Neuronal stem cell (in vitro differentiated cells): Measurements from ENCODE around the gene DUOXA1.

Source experiments
- DNase-seq: peaks from one replicate; pipeline ENCODE4 v3.0.0-alpha.2; 2013; ENCODE audit warnings: low spot score
- H2AFZ ChIP-seq: one replicate; pipeline ENCODE4 v1.6.1; 2013; ENCODE audit warnings: mild to moderate bottlenecking, low read length, inconsistent platforms
- H2AK5ac ChIP-seq: 2 replicates; pipeline ENCODE4 v1.6.1; 2013; ENCODE audit warnings: low read depth, mild to moderate bottlenecking, inconsistent platforms, low read length, moderate library complexity, mixed read lengths
- H2BK120ac ChIP-seq: 2 replicates; pipeline ENCODE4 v1.6.1; 2013; ENCODE audit warnings: low read depth, mild to moderate bottlenecking, inconsistent platforms, low read length, moderate library complexity, mixed read lengths
- H2BK12ac ChIP-seq: one replicate; pipeline ENCODE4 v1.6.1; 2013; ENCODE audit warnings: low read length, inconsistent platforms
- H2BK15ac ChIP-seq: 2 replicates; pipeline ENCODE4 v1.6.1; 2013; ENCODE audit warnings: mild to moderate bottlenecking, low read length, inconsistent platforms, mixed read lengths
- H2BK5ac ChIP-seq: one replicate; pipeline ENCODE4 v1.6.1; 2013; ENCODE audit warnings: inconsistent platforms, mild to moderate bottlenecking, low read length, moderate library complexity
- H3K14ac ChIP-seq: one replicate; pipeline ENCODE4 v1.6.1; 2013; ENCODE audit warnings: low read length, inconsistent platforms
- H3K18ac ChIP-seq: 2 replicates; pipeline ENCODE4 v1.6.1; 2013; ENCODE audit warnings: low read length, inconsistent platforms
- H3K23ac ChIP-seq: 2 replicates; pipeline ENCODE4 v1.6.1; 2013; ENCODE audit warnings: low read depth, mild to moderate bottlenecking, mixed read lengths, low read length, inconsistent platforms; ENCODE audit not compliant: poor library complexity
- H3K27ac ChIP-seq: replicated peaks from 3 replicates; pipeline ENCODE4 v1.5.1; 2013; ENCODE audit warnings: low read length, inconsistent platforms
- H3K27me3 ChIP-seq, 3 experiments: 2 replicates each; pipeline ENCODE4 v1.6.1; 2013; ENCODE audit warnings: low read length in 3 of 3, mild to moderate bottlenecking in 2 of 3, inconsistent platforms in 1 of 3, low read depth in 1 of 3, mixed read lengths in 1 of 3, moderate library complexity in 1 of 3; ENCODE audit not compliant: control insufficient read depth in 3 of 3, insufficient read depth in 3 of 3
- H3K36me3 ChIP-seq, 2 donors: replicated peaks in 1 of 2; 2 replicates each; pipeline ENCODE4 v1.6.1; 2013; ENCODE audit warnings: low read length in 2 of 2; ENCODE audit not compliant: control insufficient read depth in 2 of 2, insufficient read depth in 2 of 2
- H3K4ac ChIP-seq: 2 replicates; pipeline ENCODE4 v1.6.1; 2013; ENCODE audit warnings: inconsistent platforms, mild to moderate bottlenecking, low read length, moderate library complexity
- H3K4me1 ChIP-seq, 2 donors: 1 replicate in 1 of 2; 2 replicates in 1 of 2; pipeline ENCODE4 v1.6.1; 2013; ENCODE audit warnings: low read length in 2 of 2, low read depth in 1 of 2; ENCODE audit not compliant: control insufficient read depth in 2 of 2, insufficient read depth in 1 of 2
- H3K4me2 ChIP-seq: one replicate; pipeline ENCODE4 v1.6.1; 2013; ENCODE audit warnings: mild to moderate bottlenecking, low read length, inconsistent platforms; ENCODE audit not compliant: insufficient read depth, poor library complexity, severe bottlenecking
- H3K4me3 ChIP-seq, 2 donors: 2 replicates each; pipeline ENCODE4 v1.5.1; 2013; ENCODE audit warnings: low read length in 2 of 2, mild to moderate bottlenecking in 2 of 2, inconsistent platforms in 1 of 2, moderate library complexity in 1 of 2
- H3K79me1 ChIP-seq: one replicate; pipeline ENCODE4 v1.6.1; 2013; ENCODE audit warnings: low read depth, mild to moderate bottlenecking, inconsistent platforms, low read length, moderate library complexity
- H3K9ac ChIP-seq: one replicate; pipeline ENCODE4 v1.6.1; 2013; ENCODE audit warnings: mild to moderate bottlenecking, low read depth, low read length, inconsistent platforms; ENCODE audit not compliant: poor library complexity
- H3K9me3 ChIP-seq, 2 donors: replicated peaks in 1 of 2; 2 replicates each; pipeline versions ENCODE3 to v1.6.1; 2013; ENCODE audit warnings: low read length in 2 of 2, mild to moderate bottlenecking in 2 of 2, inconsistent platforms in 1 of 2, low read depth in 1 of 2, mixed read lengths in 1 of 2, moderate library complexity in 1 of 2; ENCODE audit not compliant: control insufficient read depth in 2 of 2, insufficient read depth in 1 of 2
- H4K8ac ChIP-seq: one replicate; pipeline ENCODE4 v1.6.1; 2013; ENCODE audit warnings: low read depth, mild to moderate bottlenecking, inconsistent platforms, low read length, moderate library complexity
- H4K91ac ChIP-seq: one replicate; pipeline ENCODE4 v1.6.1; 2013; ENCODE audit warnings: low read length, low read depth, mild to moderate bottlenecking, inconsistent platforms; ENCODE audit not compliant: poor library complexity
- WGBS, 2 donors: extraction: QIAGEN DNeasy Blood & Tissue Kit; methylation state at CpG; one replicate each; pipeline ENCODE4 v1.1.7; 2013; ENCODE audit warnings: missing lambda C conversion rate in 2 of 2, mixed read lengths in 1 of 2; ENCODE audit not compliant: insufficient read length in 2 of 2, insufficient replicate concordance in 1 of 2; ENCODE audit errors: extremely low coverage in 2 of 2; 5-methylcytosine and 5-hydroxymethylcytosine counted together

The DUOXA1 gene

GRCh38 chr15:45141386-45141785 lies 11.7 kb upstream of the DUOXA1 start:
- Histone ChIP-seq H3K4ac (no peak overlapping the region), H3K4me1 (no peaks in the 10 kb centered on the region), H3K18ac (no peak overlapping the region), H3K9me3 (no peaks in the 10 kb centered on the region), H2BK120ac (no peak overlapping the region), H4K91ac (no peak overlapping the region), H3K23ac (no peak overlapping the region), H2AFZ (no peak overlapping the region), H3K36me3 (no peaks in the 10 kb centered on the region), H4K8ac (no peak overlapping the region), H3K4me2 (no peak overlapping the region), H2BK12ac (no peak overlapping the region), H3K9ac (no peak overlapping the region), H3K27me3 (peaks cover 2 to 79% (median 5%) of the 10 kb centered on the region in 3 experiments), H2BK5ac (no peak overlapping the region), H2BK15ac (no peak overlapping the region), H3K4me3 (no peak overlapping the region), H3K79me1 (no peaks in the 10 kb centered on the region), H2AK5ac (no peak overlapping the region), H3K27ac (no peak overlapping the region), H3K14ac (no peak overlapping the region)
- DNase-seq, result no peak
- WGBS, 2 donors, result no CpG with 5 or more reads among the region's 5 CpGs

GRCh38 chr15:45140557-45141250 lies 11.0 kb upstream of the DUOXA1 start:
- H3K9me3 ChIP-seq, result no peaks in the 10 kb centered on the region
- H3K4ac ChIP-seq, result no peak overlapping the region
- DNase-seq, result no peak
- no peak overlapping the region for H3K14ac ChIP-seq
- H4K8ac ChIP-seq, result no peak overlapping the region
- H2BK15ac ChIP-seq, result no peak overlapping the region
- no peak overlapping the region for H3K4me2 ChIP-seq
- no peak overlapping the region for H3K23ac ChIP-seq
- H2BK5ac ChIP-seq, result no peak overlapping the region
- H3K79me1 ChIP-seq, result no peaks in the 10 kb centered on the region
- no peak overlapping the region for H2BK12ac ChIP-seq
- WGBS, 2 donors, result no CpG with 5 or more reads among the region's 10 CpGs
- H2AK5ac ChIP-seq, result no peak overlapping the region
- no peak overlapping the region for H2BK120ac ChIP-seq
- H3K27me3 ChIP-seq, result peaks cover 2 to 84% (median 11%) of the 10 kb centered on the region in 3 experiments
- no peak overlapping the region for H3K4me3 ChIP-seq
- no peaks in the 10 kb centered on the region for H3K4me1 ChIP-seq
- H4K91ac ChIP-seq, result no peak overlapping the region
- no peak overlapping the region for H2AFZ ChIP-seq
- no peak overlapping the region for H3K9ac ChIP-seq
- no peak overlapping the region for H3K27ac ChIP-seq
- H3K18ac ChIP-seq, result no peak overlapping the region
- no peaks in the 10 kb centered on the region for H3K36me3 ChIP-seq

GRCh38 chr15:45139770-45140169 lies 10.1 kb upstream of the DUOXA1 start:
- H2BK5ac ChIP-seq, result no peak overlapping the region
- H3K14ac ChIP-seq, result no peak overlapping the region
- H3K23ac ChIP-seq, result no peak overlapping the region
- no peak overlapping the region for H3K4ac ChIP-seq
- DNase-seq, result no peak
- no peak overlapping the region for H3K9ac ChIP-seq
- peaks cover 6 to 86% (median 18%) of the 10 kb centered on the region in 3 experiments for H3K27me3 ChIP-seq
- peaks cover 0 to 2% of the 10 kb centered on the region in 2 donors for H3K9me3 ChIP-seq
- no CpG with 5 or more reads among the region's 6 CpGs for WGBS, 2 donors
- H4K91ac ChIP-seq, result no peak overlapping the region
- H3K18ac ChIP-seq, result no peak overlapping the region
- H2AFZ ChIP-seq, result no peak overlapping the region
- no peak overlapping the region for H3K4me2 ChIP-seq
- H3K36me3 ChIP-seq, result no peaks in the 10 kb centered on the region
- no peaks in the 10 kb centered on the region for H3K4me1 ChIP-seq
- H4K8ac ChIP-seq, result no peak overlapping the region
- H3K79me1 ChIP-seq, result no peaks in the 10 kb centered on the region
- no peak overlapping the region for H3K4me3 ChIP-seq
- H2BK12ac ChIP-seq, result no peak overlapping the region
- H2BK120ac ChIP-seq, result no peak overlapping the region
- H3K27ac ChIP-seq, result no peak overlapping the region
- no peak overlapping the region for H2AK5ac ChIP-seq
- H2BK15ac ChIP-seq, result no peak overlapping the region

GRCh38 chr15:45138814-45139765 lies 9.4 kb upstream of the DUOXA1 start:
- H3K4me3 ChIP-seq, result no peak overlapping the region
- H2BK15ac ChIP-seq, result no peak overlapping the region
- peaks cover 2 to 6% of the 10 kb centered on the region in 2 donors for H3K9me3 ChIP-seq

More at GRCh38 chr15:45138814-45139765, 9.4 kb upstream of the DUOXA1 start:
- H3K27me3 ChIP-seq, result peaks cover 11 to 87% (median 25%) of the 10 kb centered on the region in 3 experiments
- H2BK5ac ChIP-seq, result peak overlapping the region; percentile 56
- no peak overlapping the region for H2BK12ac ChIP-seq
- no CpG with 5 or more reads among the region's 12 CpGs for WGBS, 2 donors
- H3K4me2 ChIP-seq, result no peak overlapping the region
- H3K4me1 ChIP-seq, result no peaks in the 10 kb centered on the region
- no peak overlapping the region for H3K9ac ChIP-seq
- no peak overlapping the region for H4K91ac ChIP-seq
- H3K4ac ChIP-seq, result no peak overlapping the region
- H4K8ac ChIP-seq, result peak overlapping the region; percentile 9
- no peaks in the 10 kb centered on the region for H3K36me3 ChIP-seq
- no peak overlapping the region for H3K14ac ChIP-seq
- no peak overlapping the region for H3K23ac ChIP-seq
- no peak overlapping the region for H3K27ac ChIP-seq
- peak overlapping the region; percentile 46 for H3K18ac ChIP-seq
- no peak for DNase-seq
- no peak overlapping the region for H2AFZ ChIP-seq
- H3K79me1 ChIP-seq, result no peaks in the 10 kb centered on the region
- no peak overlapping the region for H2AK5ac ChIP-seq
- H2BK120ac ChIP-seq, result no peak overlapping the region
